Lung (tissue), 12 donors: ENCODE data around the gene LRP1B. TPM values are rescaled to one million over a fixed set of nuclear protein-coding genes. Genes with fewer than 3 reads are reported as not detected.

Source experiments
- ATAC-seq: fragments of 200-7000 bp; cut with Tn5 transposase; one replicate; pipeline ENCODE4 v1.9.1; 2020; ENCODE audit warnings: moderate number of reproducible peaks; ENCODE audit not compliant: insufficient read depth, low FRiP score
- DNase-seq, 3 donors: peaks; one replicate each; pipeline ENCODE4 v3.0.0-alpha.2; 2013 to 2017
- H3K27ac ChIP-seq, 2 donors: one replicate each; pipeline ENCODE4 v1.5.1; 2013; ENCODE audit warnings: mild to moderate bottlenecking in 2 of 2, moderate library complexity in 2 of 2, control low read depth in 1 of 2, inconsistent platforms in 1 of 2, low read depth in 1 of 2, low read length in 1 of 2
- H3K27me3 ChIP-seq, 3 donors: one replicate each; pipeline ENCODE4 v1.5.1; 2013; ENCODE audit warnings: low read length in 2 of 3; ENCODE audit not compliant: control insufficient read depth in 3 of 3, insufficient read depth in 3 of 3
- H3K36me3 ChIP-seq, 4 donors: one replicate each; pipeline ENCODE4 v1.5.1; 2013; ENCODE audit warnings: low read length in 4 of 4, mild to moderate bottlenecking in 1 of 4, moderate library complexity in 1 of 4; ENCODE audit not compliant: control insufficient read depth in 4 of 4, insufficient read depth in 4 of 4
- H3K4me1 ChIP-seq, 5 donors: one replicate each; pipeline ENCODE4 v1.5.1; 2013; ENCODE audit warnings: low read length in 5 of 5, mild to moderate bottlenecking in 2 of 5, moderate library complexity in 1 of 5; ENCODE audit not compliant: control insufficient read depth in 5 of 5, insufficient read depth in 5 of 5
- H3K4me3 ChIP-seq: one replicate; pipeline ENCODE4 v1.5.1; 2013; ENCODE audit warnings: mild to moderate bottlenecking, control low read depth, moderate library complexity
- H3K9ac ChIP-seq, 2 donors: one replicate each; pipeline ENCODE4 v1.5.1; 2013; ENCODE audit warnings: low read length in 2 of 2, control low read depth in 1 of 2; ENCODE audit not compliant: insufficient read depth in 1 of 2
- H3K9me3 ChIP-seq, 4 donors: one replicate each; pipeline ENCODE4 v1.5.1; 2013; ENCODE audit warnings: low read length in 3 of 4, mild to moderate bottlenecking in 1 of 4, moderate library complexity in 1 of 4; ENCODE audit not compliant: control insufficient read depth in 4 of 4, insufficient read depth in 3 of 4
- WGBS, 2 donors: extraction: QIAGEN DNeasy Blood & Tissue Kit; methylation state at CpG; one replicate each; pipeline ENCODE4 v1.1.7; 2013; 5-methylcytosine and 5-hydroxymethylcytosine counted together
- polyA plus RNA-seq, 2 donors: library from polyadenylated mRNA; stranded (reverse); fragments of 200-250 nt; gene quantifications; one replicate each; pipeline ENCODE4 v1.2.1, GENCODE V29; 2013
- total RNA-seq, 2 donors: library from RNA; depleted of rRNA in 1 of 2; stranded (reverse); fragments of >200 nt in 1 of 2; gene quantifications; one replicate each; pipeline ENCODE4 v1.2.1, GENCODE V29; 2014 to 2021
- TF ChIP-seq, protein P1 (sequence below): IDR thresholded peaks from 2 replicates; pipeline ENCODE4 v1.5.1; 2012; ENCODE audit warnings: mild to moderate bottlenecking; ENCODE audit errors: control extremely low read depth, extremely low read depth
- donor health status: control.
- donor health status: control.
- donor health status: Bipolar disorder and iron deficiency.
- donor health status: healthy.
- donor health status: DM: yes; HTN: yes; CAD: no.

Gene LRP1B
- total and polyA plus RNA-seq, 4 donors = 0.01 to 6.5 (median 0.16) TPM

DNA sequence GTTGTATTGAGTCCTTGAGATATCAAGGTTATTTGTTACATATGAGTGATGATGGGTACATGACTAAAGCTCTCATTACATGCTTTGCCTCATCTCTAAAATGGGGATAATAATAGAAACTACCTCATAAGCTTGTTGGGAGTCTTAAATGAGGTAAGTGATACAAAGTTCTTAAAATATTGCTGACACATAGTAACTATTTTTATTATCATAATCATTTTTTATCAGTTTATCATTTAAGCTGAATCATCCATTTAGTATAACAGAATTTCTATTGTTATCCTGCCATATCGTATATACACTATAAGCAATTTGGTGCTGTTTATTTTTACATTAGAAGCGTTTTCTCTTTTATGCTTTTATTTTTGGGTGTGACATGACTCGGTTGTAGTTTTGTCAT lies 871.1 kb downstream of the LRP1B start:
- Histone ChIP-seq H3K36me3 (no peaks in the 10 kb centered on the region), H3K27ac (no peak overlapping the region), H3K9me3 (no peaks in the 10 kb centered on the region), H3K4me3 (no peak overlapping the region), H3K9ac (no peak overlapping the region), H3K4me1 (no peaks in the 10 kb centered on the region), H3K27me3 (no peaks in the 10 kb centered on the region)
- ATAC-seq = no peak
- no peak for DNase-seq
- 91 to 93% methylated on average over 3 of the region's 3 CpGs for WGBS, 2 donors
- TF ChIP-seq, protein P1, sequence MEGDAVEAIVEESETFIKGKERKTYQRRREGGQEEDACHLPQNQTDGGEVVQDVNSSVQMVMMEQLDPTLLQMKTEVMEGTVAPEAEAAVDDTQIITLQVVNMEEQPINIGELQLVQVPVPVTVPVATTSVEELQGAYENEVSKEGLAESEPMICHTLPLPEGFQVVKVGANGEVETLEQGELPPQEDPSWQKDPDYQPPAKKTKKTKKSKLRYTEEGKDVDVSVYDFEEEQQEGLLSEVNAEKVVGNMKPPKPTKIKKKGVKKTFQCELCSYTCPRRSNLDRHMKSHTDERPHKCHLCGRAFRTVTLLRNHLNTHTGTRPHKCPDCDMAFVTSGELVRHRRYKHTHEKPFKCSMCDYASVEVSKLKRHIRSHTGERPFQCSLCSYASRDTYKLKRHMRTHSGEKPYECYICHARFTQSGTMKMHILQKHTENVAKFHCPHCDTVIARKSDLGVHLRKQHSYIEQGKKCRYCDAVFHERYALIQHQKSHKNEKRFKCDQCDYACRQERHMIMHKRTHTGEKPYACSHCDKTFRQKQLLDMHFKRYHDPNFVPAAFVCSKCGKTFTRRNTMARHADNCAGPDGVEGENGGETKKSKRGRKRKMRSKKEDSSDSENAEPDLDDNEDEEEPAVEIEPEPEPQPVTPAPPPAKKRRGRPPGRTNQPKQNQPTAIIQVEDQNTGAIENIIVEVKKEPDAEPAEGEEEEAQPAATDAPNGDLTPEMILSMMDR = no peak

DNA sequence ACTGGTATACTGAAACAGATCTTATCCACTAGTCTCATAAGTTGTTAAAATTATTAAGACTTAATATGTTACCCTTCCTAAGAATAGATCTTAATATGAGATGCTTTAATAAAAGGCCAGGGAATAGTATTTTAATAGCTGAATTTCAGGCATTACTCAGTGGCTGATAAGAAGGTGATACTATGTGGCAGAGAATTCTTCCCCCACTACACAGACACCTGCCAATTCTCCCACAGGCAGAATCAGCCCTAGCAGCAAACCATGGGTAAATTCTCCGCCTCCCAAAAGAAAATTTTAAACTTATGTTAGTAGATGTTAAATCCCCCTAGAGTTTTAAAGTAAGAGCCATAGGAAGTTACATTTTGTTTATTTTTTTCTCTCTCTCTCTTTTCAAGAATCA lies 888.8 kb downstream of the LRP1B start:
- H3K27ac ChIP-seq = no peak overlapping the region
- WGBS, 2 donors = 79 to 96% methylated on average over 1 of the region's 1 CpG
- H3K4me1 ChIP-seq = no peaks in the 10 kb centered on the region
- no peak overlapping the region for H3K9ac ChIP-seq
- TF ChIP-seq, protein P1 = no peak
- H3K4me3 ChIP-seq = no peak overlapping the region
- H3K27me3 ChIP-seq = no peaks in the 10 kb centered on the region
- H3K36me3 ChIP-seq = no peaks in the 10 kb centered on the region
- H3K9me3 ChIP-seq = no peaks in the 10 kb centered on the region
- ATAC-seq (no peak), DNase-seq (no peak)

DNA sequence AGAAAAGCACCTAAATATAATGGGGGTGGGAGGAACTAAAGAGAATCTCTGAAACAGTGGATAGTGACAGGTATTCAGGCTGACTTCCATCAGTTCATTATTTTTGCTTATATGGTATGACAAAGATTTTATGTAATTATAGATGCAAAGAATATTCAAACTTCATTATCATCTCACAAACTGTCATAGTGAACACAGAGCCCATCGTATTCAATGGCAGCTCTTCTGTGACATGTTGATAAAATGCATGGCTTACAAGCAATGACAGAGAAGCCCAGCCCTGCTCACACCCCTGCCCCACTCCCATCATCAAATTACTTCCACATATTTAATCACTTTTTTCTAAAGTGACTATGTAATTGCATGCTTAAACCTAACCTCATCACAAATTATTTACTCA lies 904.3 kb downstream of the LRP1B start:
- 71 to 80% methylated on average over 1 of the region's 1 CpG for WGBS, 2 donors
- H3K4me1 ChIP-seq = no peaks in the 10 kb centered on the region

DNA sequence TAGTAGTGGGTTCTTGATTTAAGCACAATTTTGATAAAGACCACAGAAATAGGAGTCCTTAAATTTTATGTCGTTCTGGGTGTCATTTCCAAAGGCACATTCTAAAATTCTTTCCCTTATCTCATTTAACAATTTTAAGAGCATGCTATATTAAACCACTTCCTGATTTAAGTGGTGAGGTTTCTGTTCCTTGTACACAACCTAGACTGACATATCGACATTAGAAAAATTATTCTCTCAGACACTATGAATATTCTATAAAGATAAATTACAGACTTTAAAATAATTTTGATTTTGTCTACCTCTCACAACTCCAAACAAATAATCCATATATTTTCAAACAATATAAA lies 923.8 kb downstream of the LRP1B start:
- WGBS, 2 donors = 20 to 34% methylated on average over 2 of the region's 2 CpGs
- DNase-seq = no peak
- TF ChIP-seq, protein P1 = no peak
- H3K27me3 ChIP-seq = no peaks in the 10 kb centered on the region
- H3K27ac ChIP-seq = no peak overlapping the region
- ATAC-seq = no peak
- no peaks in the 10 kb centered on the region for H3K36me3 ChIP-seq
- no peak overlapping the region for H3K4me3 ChIP-seq
- no peaks in the 10 kb centered on the region for H3K4me1 ChIP-seq
- H3K9me3 ChIP-seq = no peaks in the 10 kb centered on the region
- no peak overlapping the region for H3K9ac ChIP-seq

More for the DNA sequence above, 904.3 kb downstream of the LRP1B start:
- H3K9me3 ChIP-seq = peaks cover 0 to 3% (median 0%) of the 10 kb centered on the region in 4 donors
- no peak for DNase-seq
- no peaks in the 10 kb centered on the region for H3K36me3 ChIP-seq
- no peaks in the 10 kb centered on the region for H3K27me3 ChIP-seq
- no peak overlapping the region for H3K4me3 ChIP-seq
- ATAC-seq = no peak
- H3K27ac ChIP-seq = no peak overlapping the region
- TF ChIP-seq, protein P1 = no peak
- H3K9ac ChIP-seq = no peak overlapping the region
